Measurements from ENCODE around the gene PAK3. TPM values are rescaled to one million over a fixed set of nuclear protein-coding genes. Genes with fewer than 3 reads are reported as not detected.

Gene PAK3
- total RNA-seq, 4 donors from 2014 or later = 0.57 to 2.7 (median 1.8) TPM

DNA sequence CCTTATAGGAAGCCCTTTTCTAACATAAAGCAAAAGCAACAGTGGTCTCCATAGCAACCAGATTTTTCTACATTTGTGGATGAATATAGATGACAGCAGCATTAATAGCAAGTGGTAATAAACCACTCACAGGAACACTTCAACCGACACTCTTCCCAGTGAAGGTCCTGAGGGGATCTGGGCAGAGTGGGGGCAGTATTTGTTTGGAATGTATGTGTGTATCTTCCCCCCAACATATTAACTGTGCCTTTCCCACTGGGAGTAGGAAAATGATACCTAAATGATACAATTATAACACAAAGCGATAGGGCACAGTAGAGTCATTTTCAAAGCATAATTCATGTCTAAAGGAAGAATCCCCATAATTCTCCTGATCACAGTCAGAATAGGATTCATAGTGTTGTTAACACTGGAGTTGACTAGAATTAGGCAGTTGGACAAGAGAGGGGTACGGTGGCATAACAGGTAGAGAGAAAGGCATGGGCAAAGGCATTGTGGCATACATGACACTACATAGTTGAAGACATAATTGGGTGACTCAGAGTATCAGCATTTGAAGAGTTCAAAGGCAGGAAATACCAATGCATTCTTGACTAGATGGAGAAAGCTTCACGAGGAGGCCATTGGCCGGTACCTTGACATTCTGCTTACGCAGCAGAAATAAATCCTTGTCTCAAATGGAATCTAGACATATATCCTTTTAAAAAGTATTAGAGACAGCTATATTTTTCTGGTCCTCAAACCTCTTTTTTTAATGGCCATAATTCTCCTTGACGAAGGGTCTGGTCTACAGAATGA is 159.1 kb downstream of the PAK3 start:
- TF ChIP-seq CTCF (IDR thresholded peaks at IDR 0.05; ENCODE audit: low read depth) = no peak

DNA sequence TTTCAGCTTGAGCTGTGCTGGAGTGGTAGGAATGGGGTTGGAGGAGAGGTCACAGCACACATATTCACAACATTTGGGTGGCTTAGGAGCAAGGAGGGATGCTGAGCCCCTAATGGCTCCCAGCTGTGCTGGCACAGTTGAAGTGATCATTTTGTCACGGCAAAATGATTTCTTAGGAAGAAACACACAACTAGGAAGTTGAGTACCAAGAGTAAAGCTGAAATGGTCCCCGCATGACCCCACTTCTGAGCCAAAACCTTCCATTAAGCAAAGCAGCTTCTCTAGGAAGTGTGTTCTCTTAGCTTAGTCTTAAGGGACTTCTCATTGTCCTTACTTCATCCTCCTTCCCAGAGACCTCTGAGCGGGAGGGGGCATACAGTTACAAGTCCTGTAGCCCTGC is 161.7 kb downstream of the PAK3 start:
- TF ChIP-seq CTCF (IDR thresholded peaks at IDR 0.05; ENCODE audit: low read depth) = no peak

DNA sequence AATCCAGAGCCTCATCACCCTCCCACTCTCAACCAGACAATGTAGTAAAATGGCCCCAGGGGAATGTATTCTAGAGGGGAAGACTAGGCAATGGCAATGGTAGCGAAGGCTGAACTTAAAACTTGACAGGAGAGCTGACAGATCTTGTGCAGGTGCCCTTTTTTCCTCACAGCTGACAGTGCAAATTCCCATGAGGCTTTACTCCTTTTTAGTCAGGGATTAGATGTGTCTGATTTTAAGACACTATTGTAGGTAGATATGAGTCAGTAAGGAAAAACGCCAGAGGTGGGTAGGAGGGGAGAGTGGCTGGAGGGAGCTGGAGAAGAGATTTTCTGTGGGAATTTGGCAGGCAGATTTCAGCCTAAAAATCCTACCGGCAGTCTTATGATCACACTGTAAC is 163.6 kb downstream of the PAK3 start:
- TF ChIP-seq CTCF (IDR thresholded peaks at IDR 0.05; ENCODE audit: low read depth) = no peak

DNA sequence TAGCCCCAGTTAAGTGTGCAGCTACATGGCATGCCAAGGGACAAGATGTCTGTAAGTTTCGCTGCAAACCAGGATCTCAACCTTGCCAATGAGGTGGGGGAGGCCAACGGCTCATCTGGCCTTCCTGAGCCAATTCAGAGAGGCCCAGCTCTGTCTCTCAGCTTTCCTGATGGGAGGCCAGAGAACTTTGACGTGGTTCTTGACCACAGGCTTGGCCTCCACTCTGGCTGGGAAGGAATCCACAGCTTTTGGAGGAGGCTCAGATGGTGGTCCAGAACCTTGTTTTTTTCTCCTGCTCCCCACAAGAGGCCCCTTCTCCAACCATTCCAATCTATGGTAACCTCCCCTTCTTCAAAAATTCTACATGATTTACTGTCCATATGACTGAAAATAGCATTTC is 164.5 kb downstream of the PAK3 start:
- TF ChIP-seq CTCF (IDR thresholded peaks at IDR 0.05; ENCODE audit: low read depth) = no peak

DNA sequence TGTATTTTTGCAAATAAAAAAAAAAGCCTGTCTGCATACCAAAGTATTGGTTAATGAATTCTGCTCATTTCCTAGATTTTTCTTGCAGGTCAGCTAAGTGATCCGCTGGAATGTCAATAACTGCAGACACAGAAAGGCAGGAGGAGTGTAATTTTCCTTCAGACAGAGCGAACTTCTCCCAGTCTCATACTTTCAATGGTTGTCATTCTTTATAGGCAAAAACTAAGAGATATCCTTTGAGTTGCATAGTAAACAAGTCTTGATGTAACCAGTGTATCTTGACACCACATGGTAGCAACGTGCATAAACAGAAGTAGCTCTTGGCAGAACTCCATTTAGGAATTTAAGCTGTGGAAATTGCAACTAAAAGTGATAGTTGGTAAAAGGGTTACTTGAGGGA is 166.1 kb downstream of the PAK3 start:
- TF ChIP-seq CTCF (IDR thresholded peaks at IDR 0.05; ENCODE audit: low read depth) = no peak

- no peak for TF ChIP-seq CTCF (IDR thresholded peaks at IDR 0.05; ENCODE audit: low read depth)
Measured at GRCh38 chrX:111264385-111264784, 168.4 kb downstream of the PAK3 start.

DNA sequence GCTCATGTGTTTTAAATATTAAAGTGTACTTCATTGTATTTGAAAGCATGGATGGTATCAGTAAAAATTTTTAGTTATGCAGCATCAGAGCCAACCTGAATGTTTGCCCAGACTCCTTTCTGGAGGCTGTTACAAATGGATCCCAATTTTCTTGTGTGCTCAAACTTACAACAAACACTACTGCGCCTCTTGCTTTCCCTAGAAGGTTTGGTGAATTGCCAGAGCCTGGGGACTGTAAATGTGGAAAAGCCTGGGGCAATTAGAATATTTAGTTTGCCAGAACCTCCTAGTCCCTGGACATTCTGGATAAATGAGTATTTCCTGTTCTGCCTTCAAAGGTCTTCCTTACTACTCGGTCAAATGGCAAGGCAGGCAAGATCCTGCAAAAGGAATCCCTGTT is 169.5 kb downstream of the PAK3 start:
- no peak for TF ChIP-seq CTCF (IDR thresholded peaks at IDR 0.05; ENCODE audit: low read depth)

All from subcutaneous adipose tissue (tissue), 4 donors.